ENCODE results near the gene RASGRP4. TPM values are rescaled to one million over a fixed set of nuclear protein-coding genes. Genes with fewer than 3 reads are reported as not detected.

Gene RASGRP4, protein sequence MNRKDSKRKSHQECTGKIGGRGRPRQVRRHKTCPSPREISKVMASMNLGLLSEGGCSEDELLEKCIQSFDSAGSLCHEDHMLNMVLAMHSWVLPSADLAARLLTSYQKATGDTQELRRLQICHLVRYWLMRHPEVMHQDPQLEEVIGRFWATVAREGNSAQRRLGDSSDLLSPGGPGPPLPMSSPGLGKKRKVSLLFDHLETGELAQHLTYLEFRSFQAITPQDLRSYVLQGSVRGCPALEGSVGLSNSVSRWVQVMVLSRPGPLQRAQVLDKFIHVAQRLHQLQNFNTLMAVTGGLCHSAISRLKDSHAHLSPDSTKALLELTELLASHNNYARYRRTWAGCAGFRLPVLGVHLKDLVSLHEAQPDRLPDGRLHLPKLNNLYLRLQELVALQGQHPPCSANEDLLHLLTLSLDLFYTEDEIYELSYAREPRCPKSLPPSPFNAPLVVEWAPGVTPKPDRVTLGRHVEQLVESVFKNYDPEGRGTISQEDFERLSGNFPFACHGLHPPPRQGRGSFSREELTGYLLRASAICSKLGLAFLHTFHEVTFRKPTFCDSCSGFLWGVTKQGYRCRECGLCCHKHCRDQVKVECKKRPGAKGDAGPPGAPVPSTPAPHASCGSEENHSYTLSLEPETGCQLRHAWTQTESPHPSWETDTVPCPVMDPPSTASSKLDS
- not detected in 2 replicates for total RNA-seq

DNA sequence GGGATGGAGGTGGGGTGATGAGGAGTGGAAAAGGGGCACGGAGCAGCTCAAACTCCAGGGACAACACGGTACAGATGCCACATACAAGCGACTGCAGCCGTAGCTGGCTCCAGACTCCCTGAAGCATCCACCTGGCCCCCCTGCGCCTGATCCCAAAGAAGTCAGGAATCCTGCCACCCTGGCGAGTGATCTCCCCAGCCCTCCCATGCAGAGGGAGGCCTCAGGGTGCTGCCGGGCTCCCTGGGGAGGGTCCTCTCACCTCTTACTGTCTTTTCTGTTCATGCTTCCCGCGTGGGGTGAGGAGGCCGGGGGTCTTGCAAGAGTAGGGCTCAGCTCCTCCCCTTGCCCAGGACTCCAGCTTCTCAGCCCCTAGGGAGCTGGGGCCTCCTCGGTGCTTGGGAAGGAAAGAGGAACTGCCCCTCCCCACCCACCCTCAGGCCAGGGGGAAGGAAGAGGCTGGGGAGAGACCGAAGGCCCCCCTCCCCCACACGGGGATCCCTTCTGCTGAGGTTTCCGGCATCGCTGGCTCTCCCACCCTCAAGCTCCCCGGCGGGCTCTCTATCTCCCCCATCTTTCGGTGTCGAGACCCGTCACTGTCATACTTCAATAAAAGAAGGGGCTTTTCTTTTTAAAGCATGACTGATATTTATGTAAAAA is at the start of gene RASGRP4:
TSS of gene RASGRP4 (minus strand) at position 410 of the 657 bp plus-strand sequence. CDS start at position 282, 128 bp downstream.

DNA sequence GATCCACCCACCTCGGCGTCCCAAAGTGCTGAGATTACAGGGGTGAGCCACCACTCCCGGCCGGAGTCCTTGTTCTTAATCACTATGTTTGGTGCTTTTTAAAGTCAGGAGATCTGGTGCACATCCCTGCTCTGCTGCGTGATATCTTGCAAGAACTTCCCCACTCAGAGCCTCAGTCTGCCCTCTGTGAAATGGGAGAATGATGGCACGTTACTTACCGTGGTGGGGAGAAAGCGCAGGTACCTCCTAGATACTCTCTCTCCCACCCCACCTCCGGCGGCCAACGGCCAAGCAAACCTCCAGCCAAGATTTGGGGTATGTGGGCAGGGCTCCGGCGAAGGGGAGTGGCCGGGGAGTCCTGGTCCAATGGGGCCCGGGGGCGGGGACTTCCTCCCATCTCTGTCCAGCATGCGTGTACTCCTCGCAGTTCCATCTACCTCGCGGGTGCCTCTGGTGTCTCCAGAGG is 7.3 kb upstream of the RASGRP4 start, which contains the start of gene RYR1:
TSS of gene RYR1 (plus strand) at position 424 of the 466 bp plus-strand sequence. CDS start 139 bp downstream, outside the sequence.

DNA sequence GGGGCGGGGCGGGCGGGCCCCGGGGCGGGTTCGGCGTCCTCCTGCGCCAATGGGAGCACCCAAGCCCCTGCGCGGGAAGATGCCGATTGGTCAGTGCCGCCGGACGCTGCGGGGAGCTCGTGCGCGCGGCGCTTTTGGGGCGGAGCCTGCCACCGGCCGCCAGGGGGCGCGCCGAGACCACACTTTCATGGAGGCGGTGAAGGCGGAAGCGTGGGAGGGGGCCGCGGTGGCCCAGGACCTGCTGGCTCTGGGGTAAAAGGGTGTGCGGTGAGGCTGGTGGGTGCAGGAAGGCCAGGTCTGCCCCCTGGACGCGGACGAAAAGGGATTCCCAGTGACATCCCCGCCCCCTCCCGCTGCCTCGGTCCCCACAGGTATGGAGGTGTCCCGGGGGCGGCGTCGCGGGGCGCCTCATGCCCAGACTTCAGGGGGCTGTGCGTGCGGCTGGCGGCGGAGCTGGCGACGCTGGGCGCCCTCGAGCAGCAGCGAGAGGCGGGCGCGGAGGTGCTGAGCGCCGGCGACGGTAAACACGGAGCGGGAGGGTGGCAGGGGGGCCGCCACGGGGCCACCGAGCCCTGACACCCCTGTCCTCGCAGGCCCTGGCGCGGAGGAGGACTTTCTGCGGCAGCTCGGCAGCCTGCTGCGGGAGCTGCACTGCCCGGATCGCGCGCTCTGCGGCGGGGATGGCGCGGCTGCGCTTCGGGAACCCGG is 22.9 kb downstream of the RASGRP4 start, which contains the start of gene FAM98C:
TSS of gene FAM98C (plus strand) at position 127 of the 708 bp plus-strand sequence. CDS start at position 188, 61 bp downstream.

DNA sequence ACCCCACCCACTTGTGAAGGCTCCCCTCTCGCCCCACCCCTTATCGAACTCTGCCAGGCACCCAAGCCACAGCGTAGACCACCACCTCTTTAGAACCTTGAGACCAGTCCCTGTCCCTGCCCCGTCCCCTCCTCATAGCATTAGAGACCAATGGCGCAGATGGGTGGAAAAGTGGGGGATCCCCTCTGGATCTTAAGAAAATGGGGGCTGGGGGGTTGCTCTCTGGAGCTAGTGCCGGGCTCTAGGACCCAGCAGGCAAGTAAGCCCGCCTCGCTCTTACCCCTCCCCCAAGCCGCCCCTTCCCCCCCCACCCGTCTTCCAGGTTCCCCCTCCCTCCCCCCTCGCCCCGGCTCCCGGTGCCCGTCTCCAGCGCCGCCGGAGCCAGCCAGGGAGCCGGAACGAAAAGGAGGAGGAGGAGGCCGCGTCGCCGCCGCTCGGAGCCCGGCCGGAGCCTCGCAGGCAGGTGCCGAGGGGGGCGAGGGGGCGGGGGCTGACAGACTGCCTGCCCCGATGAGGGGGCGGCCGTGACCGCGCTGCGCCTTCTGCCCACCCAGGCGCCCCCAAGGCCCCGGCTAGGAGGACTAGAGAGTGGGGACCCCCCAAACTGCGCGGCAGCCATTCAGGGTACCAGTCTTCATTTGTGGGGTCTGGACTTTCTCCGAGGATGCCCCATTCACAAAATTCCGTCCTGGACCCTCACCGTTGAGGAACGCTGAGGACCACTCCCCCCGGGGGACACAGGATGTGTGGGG is 37.5 kb downstream of the RASGRP4 start, which contains the start of gene SPRED3:
TSS of gene SPRED3 (plus strand) at position 349 of the 752 bp plus-strand sequence. CDS start 1,606 bp downstream, outside the sequence.

DNA sequence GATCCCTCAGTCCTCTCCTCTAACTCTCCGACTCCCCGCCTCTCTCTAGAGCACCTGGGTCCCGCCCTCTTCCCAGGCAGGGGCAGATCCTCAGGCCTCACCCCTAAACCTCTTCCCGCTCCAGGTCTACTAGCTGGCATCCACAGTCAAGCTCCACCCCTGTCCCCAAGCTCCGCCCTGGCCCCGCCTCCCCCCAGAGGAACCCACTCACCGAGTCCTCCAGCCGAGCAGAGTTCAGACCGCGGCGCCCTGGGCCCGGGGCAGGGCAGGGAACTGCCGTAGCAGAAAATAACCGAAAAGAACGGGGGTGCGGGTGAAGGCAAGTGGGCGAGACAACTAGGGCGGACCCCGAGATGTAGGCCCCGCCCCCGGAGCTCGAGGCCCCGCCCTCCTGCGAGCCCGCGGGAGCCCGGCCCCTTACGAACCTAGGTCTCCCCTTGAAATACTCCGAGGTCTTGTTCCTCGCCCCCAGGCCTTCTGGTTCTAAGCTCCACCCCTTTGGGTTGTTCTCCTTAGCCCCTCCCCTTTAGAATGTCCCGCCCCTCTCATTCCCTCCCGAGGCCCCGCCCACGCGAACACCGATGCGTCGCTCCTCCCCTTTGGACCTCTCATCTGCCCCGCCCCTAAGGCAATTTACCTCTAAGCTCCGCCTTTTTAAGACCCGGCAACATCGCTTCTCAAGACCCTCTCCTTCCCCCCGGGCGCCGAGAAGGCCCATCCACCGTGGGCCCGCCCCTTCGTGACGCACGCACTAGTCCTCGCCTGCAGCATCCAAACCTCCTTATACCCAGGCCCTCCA is 38.3 kb downstream of the RASGRP4 start, which contains the start of gene GGN:
TSS of gene GGN (minus strand) at position 485 of the 799 bp plus-strand sequence. CDS start 773 bp downstream, outside the sequence.

DNA sequence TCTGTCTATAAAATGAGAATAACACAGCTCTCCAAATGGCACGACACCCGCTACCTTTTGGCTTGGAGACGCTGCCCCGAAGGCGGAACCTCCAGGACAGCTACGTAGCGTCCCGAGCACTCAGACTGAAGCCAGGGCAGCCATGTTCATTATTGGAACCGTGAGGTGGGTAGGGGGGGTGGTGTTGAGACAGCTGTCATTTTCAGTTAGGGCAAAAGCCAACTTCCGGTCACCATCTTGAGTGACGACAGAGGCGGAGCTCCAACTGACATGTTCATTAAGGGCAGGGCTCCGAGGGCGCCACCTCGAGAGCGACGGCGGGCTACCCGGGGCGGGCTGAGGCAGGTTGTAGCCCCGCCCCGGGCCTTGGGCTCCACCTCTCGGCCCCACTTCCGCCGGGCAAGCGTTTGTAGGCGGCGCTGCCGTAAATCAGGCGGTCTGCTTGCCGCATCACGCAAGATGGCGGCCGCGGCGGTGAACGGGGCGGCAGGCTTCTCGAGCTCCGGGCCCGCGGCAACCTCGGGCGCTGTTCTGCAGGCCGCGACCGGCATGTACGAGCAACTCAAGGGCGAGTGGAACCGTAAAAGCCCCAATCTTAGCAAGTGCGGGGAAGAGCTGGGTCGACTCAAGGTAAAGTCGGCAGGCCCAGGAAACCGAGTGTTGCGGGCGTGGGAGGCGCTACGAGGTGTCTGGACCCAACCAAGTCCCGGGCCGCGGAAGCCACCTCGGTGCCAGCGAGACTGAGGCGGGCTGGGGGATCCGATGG is 51.5 kb downstream of the RASGRP4 start, which contains the start of gene PSMD8:
TSS of gene PSMD8 (plus strand) at position 240 of the 766 bp plus-strand sequence. CDS start at position 271, 31 bp downstream.

Other genes starting within 250 kb of the RASGRP4 start
- gene DPF1, start 202.0 kb downstream of the RASGRP4 start, total RNA-seq = 0.88 and 5.9 TPM in 2 replicates
- gene PPP1R14A, start 169.8 kb downstream of the RASGRP4 start, total RNA-seq = 0.44 and 1.6 TPM in 2 replicates
- gene SPINT2, start 161.6 kb downstream of the RASGRP4 start, total RNA-seq = 4.9 and 9.8 TPM in 2 replicates
- gene C19orf33, start 122.0 kb downstream of the RASGRP4 start, total RNA-seq = not detected in 2 replicates
- gene YIF1B, start 110.3 kb downstream of the RASGRP4 start, total RNA-seq = 73.3 and 84.5 TPM in 2 replicates
- 10.5 and 13.1 TPM in 2 replicates for gene KCNK6, start 106.4 kb downstream of the RASGRP4 start, total RNA-seq
- gene CATSPERG, start 90.4 kb downstream of the RASGRP4 start, total RNA-seq = 1.1 TPM in 1 of 2 replicates, not detected in the other
- gene PSMD8, start 51.6 kb downstream of the RASGRP4 start, total RNA-seq = 326 and 416 TPM in 2 replicates
- gene GGN, start 38.2 kb downstream of the RASGRP4 start, total RNA-seq = 0.44 and 0.57 TPM in 2 replicates
- 3.7 and 10.2 TPM in 2 replicates for gene SPRED3, start 37.5 kb downstream of the RASGRP4 start, total RNA-seq
- gene FAM98C, start 23.1 kb downstream of the RASGRP4 start, total RNA-seq = 9.7 and 11.2 TPM in 2 replicates
- gene RYR1, start 7.5 kb upstream of the RASGRP4 start, total RNA-seq = under 0.01 TPM in 2 replicates
- gene MAP4K1, start 191.7 kb upstream of the RASGRP4 start, total RNA-seq = 0.22 and 0.72 TPM in 2 replicates
- 425 and 690 TPM in 2 replicates for gene EIF3K, start 193.0 kb upstream of the RASGRP4 start, total RNA-seq
- 250 and 739 TPM in 2 replicates for gene ACTN4, start 221.4 kb upstream of the RASGRP4 start, total RNA-seq